A673 (cell line): ENCODE data around the gene RWDD3. TPM values are rescaled to one million over a fixed set of nuclear protein-coding genes. Genes with fewer than 3 reads are reported as not detected.

Experiments used
- BruUV-seq: library from RNA; stranded (reverse); fragments of 400-500 nt; replicated peaks from 2 replicates; lab custom pipeline; 2021; lab: Mats Ljungman, UMichigan
- CTCF ChIA-PET: fragments of 300-600 bp; sonication (Branson Sonifier 250); formaldehyde crosslinking; loops from one replicate; lab custom pipeline; 2022; ENCODE audit warnings: antibody characterized with exemption; lab: Charles Lee
- POLR2A ChIA-PET: fragments of 300-600 bp; sonication (Branson Sonifier 250); formaldehyde crosslinking; loops from one replicate; lab custom pipeline; 2022; ENCODE audit warnings: antibody characterized with exemption; ENCODE audit not compliant: low non-redundant PET; lab: Charles Lee
- DNase-seq: peaks from one replicate; pipeline ENCODE4 v3.0.0-alpha.2; 2015; ENCODE audit warnings: low spot score
- H3K27ac ChIP-seq: fragments of 200-600 bp; sonication (generic); 2 replicates; pipeline ENCODE4 v1.5.1; 2016; ENCODE audit warnings: mixed run types, low read depth, mild to moderate bottlenecking, mixed read lengths, antibody characterized with exemption, low read length; ENCODE audit not compliant: poor library complexity, severe bottlenecking
- H3K27me3 ChIP-seq: fragments of 200-600 bp; sonication (generic); replicated peaks from 2 replicates; pipeline ENCODE4 v1.6.1; 2017; ENCODE audit warnings: mixed run types, low read depth, mild to moderate bottlenecking, mixed read lengths, antibody characterized with exemption, low read length; ENCODE audit not compliant: insufficient read depth, poor library complexity
- H3K36me3 ChIP-seq: fragments of 200-600 bp; sonication (generic); 2 replicates; pipeline ENCODE4 v1.6.1; 2016; ENCODE audit warnings: mixed run types, mild to moderate bottlenecking, mixed read lengths, antibody characterized with exemption, low read length; ENCODE audit not compliant: insufficient read depth, poor library complexity, severe bottlenecking
- H3K4me1 ChIP-seq: fragments of 200-600 bp; sonication (generic); 2 replicates; pipeline ENCODE4 v1.6.1; 2017; ENCODE audit warnings: mixed run types, mild to moderate bottlenecking, mixed read lengths, antibody characterized with exemption, low read length; ENCODE audit not compliant: insufficient read depth, poor library complexity, severe bottlenecking
- H3K4me3 ChIP-seq: fragments of 200-600 bp; sonication (generic); 2 replicates; pipeline ENCODE4 v1.5.1; 2016; ENCODE audit warnings: low read depth, mixed run types, mild to moderate bottlenecking, mixed read lengths, low read length; ENCODE audit not compliant: poor library complexity, severe bottlenecking
- H3K9me3 ChIP-seq: fragments of 200-600 bp; sonication (generic); 2 replicates; pipeline ENCODE4 v1.6.1; 2016; ENCODE audit warnings: mixed run types, low read depth, mild to moderate bottlenecking, mixed read lengths, antibody characterized with exemption, low read length; ENCODE audit not compliant: poor library complexity, severe bottlenecking
- CTCF ChIP-seq: fragments of 300-800, 200-600 bp; sonication (generic); conservative IDR thresholded peaks from 2 replicates; pipeline ENCODE4 v1.5.1; 2017; ENCODE audit warnings: low read depth, mild to moderate bottlenecking, antibody characterized with exemption, low read length, moderate library complexity, mixed read lengths
- EZH2 ChIP-seq: fragments of 200-600 bp; sonication (generic); IDR thresholded peaks from 2 replicates; pipeline ENCODE4 v1.6.1; 2017; ENCODE audit warnings: borderline replicate concordance, low read depth, mild to moderate bottlenecking, mixed read lengths, antibody characterized with exemption, low read length; ENCODE audit not compliant: poor library complexity, severe bottlenecking
- intact Hi-C: fragments of 100-400 bp; cut with micrococcal nuclease; formaldehyde crosslinking; loops from one replicate; pipeline ENCODE4 v1.10.0; 2022; ENCODE audit not compliant: unreplicated experiment
- total RNA-seq: library from RNA; stranded (reverse); gene quantifications from 2 replicates; pipeline ENCODE4 v1.2.3, GENCODE V29; 2021

Gene RWDD3
- total RNA-seq, 1 experiment from 2014 or later, result 12.1 TPM

- no TSS peak for BruUV-seq
- intact Hi-C loops, result no loop called here
- Histone ChIP-seq H3K4me3 (no peak overlapping the region), H3K27me3 (no peaks in the 10 kb centered on the region), H3K36me3 (peaks cover 6% of the 10 kb centered on the region), H3K27ac (no peak overlapping the region), H3K9me3 (no peaks in the 10 kb centered on the region), H3K4me1 (peaks cover 20% of the 10 kb centered on the region)
- CTCF ChIA-PET, result interaction anchor here (0.6 kb wide), 1 partner anchor 16 kb away, joined by 4 read pairs; no protein-coding TSS in a partner anchor
- TF ChIP-seq CTCF (no peak), EZH2 (no peak)
- POLR2A ChIA-PET, result no interaction called here
- no peak for DNase-seq
These were observed 15.9 kb downstream of the RWDD3 start for GRCh38 chr1:95249916-95250315.

- DNase-seq, result no peak
- Histone ChIP-seq H3K9me3 (no peaks in the 10 kb centered on the region), H3K27me3 (no peaks in the 10 kb centered on the region), H3K4me1 (peaks cover under 1% of the 10 kb centered on the region), H3K27ac (no peak overlapping the region), H3K36me3 (peaks cover 6% of the 10 kb centered on the region), H3K4me3 (no peak overlapping the region)
- TF ChIP-seq EZH2 (no peak), CTCF (no peak)
- BruUV-seq, result no TSS peak
- CTCF ChIA-PET, result no interaction called here
- intact Hi-C loops, result no loop called here
- POLR2A ChIA-PET, result interaction anchor here (0.6 kb wide), 1 partner anchor 14 kb away, joined by 3 read pairs; no protein-coding TSS in a partner anchor
These were observed 18.4 kb downstream of the RWDD3 start for GRCh38 chr1:95252422-95252821.

GRCh38 chr1:95254959-95255358 is 20.9 kb downstream of the RWDD3 start:
- Histone ChIP-seq H3K4me3 (no peak overlapping the region), H3K36me3 (no peaks in the 10 kb centered on the region), H3K27me3 (no peaks in the 10 kb centered on the region), H3K27ac (no peak overlapping the region), H3K4me1 (no peaks in the 10 kb centered on the region), H3K9me3 (no peaks in the 10 kb centered on the region)
- intact Hi-C loops, result no loop called here
- ChIA-PET POLR2A (no interaction called here), CTCF (no interaction called here)
- TF ChIP-seq EZH2 (no peak), CTCF (no peak)
- no TSS peak for BruUV-seq
- DNase-seq, result no peak
